Measurements from ENCODE around the gene CTNNA2.

- no peak for TF ChIP-seq POLR2AphosphoS5 (IDR thresholded peaks at IDR 0.05)
- TF ChIP-seq CTCF (IDR thresholded peaks at IDR 0.05), result no peak
These were observed 345.0 kb downstream of the CTNNA2 start for GRCh38 chr2:79857888-79858287.

All from transverse colon (tissue), 4 donors.